Measurements from ENCODE around the gene GPRC5A.

- TF ChIP-seq CTCF (IDR thresholded peaks at IDR 0.05): no peak
- no peak for TF ChIP-seq POLR2A (IDR thresholded peaks at IDR 0.05)
These were observed 55.5 kb downstream of the GPRC5A start for GRCh38 chr12:12946686-12947355.
